Lung (tissue), 12 donors: ENCODE data around the gene GRIP1. TPM values are rescaled to one million over a fixed set of nuclear protein-coding genes. Genes with fewer than 3 reads are reported as not detected.

Source experiments
- ATAC-seq: fragments of 200-7000 bp; cut with Tn5 transposase; one replicate; pipeline ENCODE4 v1.9.1; 2020; ENCODE audit warnings: moderate number of reproducible peaks; ENCODE audit not compliant: insufficient read depth, low FRiP score
- DNase-seq, 3 donors: peaks; one replicate each; pipeline ENCODE4 v3.0.0-alpha.2; 2013 to 2017
- H3K27ac ChIP-seq, 2 donors: one replicate each; pipeline ENCODE4 v1.5.1; 2013; ENCODE audit warnings: mild to moderate bottlenecking in 2 of 2, moderate library complexity in 2 of 2, control low read depth in 1 of 2, inconsistent platforms in 1 of 2, low read depth in 1 of 2, low read length in 1 of 2
- H3K27me3 ChIP-seq, 3 donors: one replicate each; pipeline ENCODE4 v1.5.1; 2013; ENCODE audit warnings: low read length in 2 of 3; ENCODE audit not compliant: control insufficient read depth in 3 of 3, insufficient read depth in 3 of 3
- H3K36me3 ChIP-seq, 4 donors: one replicate each; pipeline ENCODE4 v1.5.1; 2013; ENCODE audit warnings: low read length in 4 of 4, mild to moderate bottlenecking in 1 of 4, moderate library complexity in 1 of 4; ENCODE audit not compliant: control insufficient read depth in 4 of 4, insufficient read depth in 4 of 4
- H3K4me1 ChIP-seq, 5 donors: one replicate each; pipeline ENCODE4 v1.5.1; 2013; ENCODE audit warnings: low read length in 5 of 5, mild to moderate bottlenecking in 2 of 5, moderate library complexity in 1 of 5; ENCODE audit not compliant: control insufficient read depth in 5 of 5, insufficient read depth in 5 of 5
- H3K4me3 ChIP-seq: one replicate; pipeline ENCODE4 v1.5.1; 2013; ENCODE audit warnings: mild to moderate bottlenecking, control low read depth, moderate library complexity
- H3K9ac ChIP-seq, 2 donors: one replicate each; pipeline ENCODE4 v1.5.1; 2013; ENCODE audit warnings: low read length in 2 of 2, control low read depth in 1 of 2; ENCODE audit not compliant: insufficient read depth in 1 of 2
- H3K9me3 ChIP-seq, 4 donors: one replicate each; pipeline ENCODE4 v1.5.1; 2013; ENCODE audit warnings: low read length in 3 of 4, mild to moderate bottlenecking in 1 of 4, moderate library complexity in 1 of 4; ENCODE audit not compliant: control insufficient read depth in 4 of 4, insufficient read depth in 3 of 4
- CTCF ChIP-seq: IDR thresholded peaks from 2 replicates; pipeline ENCODE4 v1.5.1; 2012; ENCODE audit warnings: mild to moderate bottlenecking; ENCODE audit errors: control extremely low read depth, extremely low read depth
- WGBS, 2 donors: extraction: QIAGEN DNeasy Blood & Tissue Kit; methylation state at CpG; one replicate each; pipeline ENCODE4 v1.1.7; 2013; 5-methylcytosine and 5-hydroxymethylcytosine counted together
- polyA plus RNA-seq, 2 donors: library from polyadenylated mRNA; stranded (reverse); fragments of 200-250 nt; gene quantifications; one replicate each; pipeline ENCODE4 v1.2.1, GENCODE V29; 2013
- total RNA-seq, 2 donors: library from RNA; depleted of rRNA in 1 of 2; stranded (reverse); fragments of >200 nt in 1 of 2; gene quantifications; one replicate each; pipeline ENCODE4 v1.2.1, GENCODE V29; 2014 to 2021
- donor health status: control.
- donor health status: control.
- donor health status: Bipolar disorder and iron deficiency.
- donor health status: healthy.
- donor health status: DM: yes; HTN: yes; CAD: no.

Gene GRIP1
- total and polyA plus RNA-seq, 4 donors: 0.20 to 3.6 (median 0.83) TPM

GRCh38 chr12:66563220-66563619, 115.7 kb downstream of the GRIP1 start:
- no peaks in the 10 kb centered on the region for H3K4me1 ChIP-seq
- H3K9me3 ChIP-seq: peaks cover 0 to 12% (median 3%) of the 10 kb centered on the region in 4 donors
- no peak overlapping the region for H3K4me3 ChIP-seq
- no peak overlapping the region for H3K9ac ChIP-seq
- H3K36me3 ChIP-seq: no peaks in the 10 kb centered on the region
- no peak for TF ChIP-seq CTCF
- ATAC-seq (no peak), DNase-seq (no peak)
- H3K27ac ChIP-seq: no peak overlapping the region
- no peaks in the 10 kb centered on the region for H3K27me3 ChIP-seq

GRCh38 chr12:66555113-66555512, 123.8 kb downstream of the GRIP1 start:
- no peak for ATAC-seq
- H3K27me3 ChIP-seq: no peaks in the 10 kb centered on the region
- WGBS, 2 donors: 87 to 96% methylated on average over 3 of the region's 3 CpGs

GRCh38 chr12:66552716-66553115, 126.2 kb downstream of the GRIP1 start:
- H3K27ac ChIP-seq: no peak overlapping the region
- no peak for TF ChIP-seq CTCF
- H3K36me3 ChIP-seq: no peaks in the 10 kb centered on the region
- no peak overlapping the region for H3K4me3 ChIP-seq
- no peaks in the 10 kb centered on the region for H3K27me3 ChIP-seq
- DNase-seq (no peak), ATAC-seq (no peak)
- no peaks in the 10 kb centered on the region for H3K4me1 ChIP-seq
- no peak overlapping the region for H3K9ac ChIP-seq
- peaks cover 0 to 4% (median 0%) of the 10 kb centered on the region in 4 donors for H3K9me3 ChIP-seq

More at GRCh38 chr12:66555113-66555512, 123.8 kb downstream of the GRIP1 start:
- H3K9me3 ChIP-seq: peaks cover 0 to 4% (median 1%) of the 10 kb centered on the region in 4 donors
- no peak overlapping the region for H3K27ac ChIP-seq
- TF ChIP-seq CTCF: no peak
- no peak overlapping the region for H3K9ac ChIP-seq
- no peaks in the 10 kb centered on the region for H3K4me1 ChIP-seq
- H3K36me3 ChIP-seq: no peaks in the 10 kb centered on the region
- H3K4me3 ChIP-seq: no peak overlapping the region
- no peak for DNase-seq

- no peak overlapping the region for H3K9ac ChIP-seq
- no peaks in the 10 kb centered on the region for H3K36me3 ChIP-seq
- no peaks in the 10 kb centered on the region for H3K4me1 ChIP-seq
- H3K4me3 ChIP-seq: no peak overlapping the region
- H3K9me3 ChIP-seq: peaks cover 0 to 4% (median 0%) of the 10 kb centered on the region in 4 donors
- TF ChIP-seq CTCF: no peak
- H3K27me3 ChIP-seq: no peaks in the 10 kb centered on the region
- WGBS, 2 donors: 70 to 71% methylated on average over 5 of the region's 5 CpGs
- H3K27ac ChIP-seq: no peak overlapping the region
- ATAC-seq: no peak
- DNase-seq: no peak
Measured at GRCh38 chr12:66550626-66551025, 128.2 kb downstream of the GRIP1 start.
